SU-DHL-6 (cell line): Measurements from ENCODE around the gene ZCWPW2.

ENCODE experiments used
- H2AFZ ChIP-seq: fragments of 200-600 bp; sonication (generic); 2 replicates; pipeline ENCODE4 v1.6.1; 2014; ENCODE audit warnings: low read depth, mild to moderate bottlenecking, moderate library complexity, mixed read lengths, antibody characterized with exemption, low read length; ENCODE audit not compliant: severe bottlenecking
- H3F3A ChIP-seq: fragments of 200-600 bp; shearing (Covaris generic); 2 replicates; pipeline ENCODE4 v1.6.0; 2016; ENCODE audit warnings: antibody characterized with exemption, mild to moderate bottlenecking; ENCODE audit not compliant: insufficient read depth
- H3K27ac ChIP-seq: fragments of 200-600 bp; sonication (generic); 2 replicates; pipeline ENCODE4 v1.5.1; 2016; ENCODE audit warnings: low read depth, mild to moderate bottlenecking, low read length, moderate library complexity, mixed read lengths
- H3K27me3 ChIP-seq: fragments of 200-600 bp; sonication (generic), shearing (Covaris generic); 2 replicates; pipeline ENCODE4 v1.6.0; 2014; ENCODE audit warnings: mild to moderate bottlenecking, low read length
- H3K36me3 ChIP-seq: fragments of 200-600 bp; sonication (generic); 2 replicates; pipeline ENCODE4 v1.6.1; 2014; ENCODE audit warnings: mild to moderate bottlenecking, low read length, mixed read lengths
- H3K4me2 ChIP-seq: fragments of 300-600, 200-600 bp; shearing (Covaris generic), sonication (generic); 2 replicates; pipeline ENCODE4 v1.6.0; 2014; ENCODE audit warnings: low read length, low read depth, mild to moderate bottlenecking; ENCODE audit not compliant: poor library complexity, severe bottlenecking
- H3K4me3 ChIP-seq: fragments of 200-600 bp; sonication (generic); 2 replicates; pipeline ENCODE4 v1.5.1; 2014; ENCODE audit warnings: antibody characterized with exemption, low read length, mild to moderate bottlenecking, mixed read lengths; ENCODE audit not compliant: insufficient read depth, poor library complexity, severe bottlenecking
- H3K79me2 ChIP-seq: fragments of 200-600 bp; sonication (generic); 2 replicates; pipeline ENCODE4 v1.6.1; 2014; ENCODE audit warnings: mild to moderate bottlenecking, low read length, moderate library complexity; ENCODE audit not compliant: insufficient read depth
- H3K9ac ChIP-seq: fragments of 200-600 bp; sonication (generic); 2 replicates; pipeline ENCODE4 v1.7.0; 2014; ENCODE audit warnings: mild to moderate bottlenecking, low read length
- H3K9me2 ChIP-seq: fragments of 200-600 bp; sonication (generic); replicated peaks from 2 replicates; pipeline ENCODE4 v1.6.1; 2014; ENCODE audit warnings: low read length; ENCODE audit not compliant: insufficient read depth
- H3K9me3 ChIP-seq: fragments of 200-600 bp; sonication (generic); 2 replicates; pipeline ENCODE4 v1.6.1; 2014; ENCODE audit warnings: low read length, mixed read lengths; ENCODE audit not compliant: insufficient read depth
- H4K20me1 ChIP-seq: fragments of 200-600 bp; sonication (generic); 2 replicates; pipeline ENCODE4 v1.6.1; 2014; ENCODE audit warnings: low read depth, mild to moderate bottlenecking, antibody characterized with exemption, low read length, moderate library complexity, mixed read lengths
- CTCF ChIP-seq: fragments of 200-600 bp; sonication (generic); IDR thresholded peaks from one replicate; pipeline ENCODE4 v1.5.1; 2017; ENCODE audit warnings: antibody characterized with exemption, mild to moderate bottlenecking, low read length, moderate library complexity; ENCODE audit not compliant: insufficient read depth, poor library complexity, severe bottlenecking
- EZH2phosphoT487 ChIP-seq: fragments of 200-600 bp; sonication (generic), shearing (Covaris generic); conservative IDR thresholded peaks from 2 replicates; pipeline ENCODE4 v1.6.1; 2018; ENCODE audit warnings: mild to moderate bottlenecking, antibody characterized with exemption, low read length, moderate library complexity, mixed read lengths

Gene ZCWPW2

DNA sequence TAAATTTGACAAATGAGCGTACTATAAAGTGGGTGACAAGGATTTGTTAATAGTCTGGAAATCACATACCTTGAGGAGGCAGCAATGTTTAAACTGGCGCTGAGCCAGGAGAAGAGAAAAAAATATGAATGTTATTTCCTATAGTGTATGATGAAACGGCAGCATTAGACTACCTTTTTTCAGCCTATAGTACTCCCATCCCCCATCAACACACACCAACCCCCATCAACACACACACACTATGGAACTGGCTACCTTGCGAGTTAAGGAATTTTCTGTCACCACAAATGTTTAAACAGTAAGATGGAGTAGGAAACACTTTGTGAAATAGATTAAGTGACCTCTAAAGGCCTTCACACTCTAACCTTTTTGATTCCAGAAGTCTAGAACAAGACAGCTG, 46.8 kb upstream of the ZCWPW2 start:
- Histone ChIP-seq H2AFZ (no peak overlapping the region), H4K20me1 (no peaks in the 10 kb centered on the region), H3K4me3 (no peak overlapping the region), H3F3A (no peaks in the 10 kb centered on the region), H3K27me3 (no peaks in the 10 kb centered on the region), H3K36me3 (no peaks in the 10 kb centered on the region), H3K4me2 (no peak overlapping the region), H3K9me2 (no peaks in the 10 kb centered on the region), H3K79me2 (no peaks in the 10 kb centered on the region), H3K27ac (no peak overlapping the region), H3K9ac (no peak overlapping the region), H3K9me3 (no peaks in the 10 kb centered on the region)
- TF ChIP-seq CTCF (no peak), EZH2phosphoT487 (no peak)

GRCh38 chr3:28308196-28308595, 40.3 kb upstream of the ZCWPW2 start:
- Histone ChIP-seq H3K9me3 (no peaks in the 10 kb centered on the region), H3K27ac (no peak overlapping the region), H3K9me2 (no peaks in the 10 kb centered on the region), H4K20me1 (no peaks in the 10 kb centered on the region), H3K9ac (no peak overlapping the region), H3K4me2 (no peak overlapping the region), H3K4me3 (no peak overlapping the region), H3F3A (no peaks in the 10 kb centered on the region), H3K36me3 (no peaks in the 10 kb centered on the region), H2AFZ (no peak overlapping the region), H3K79me2 (no peaks in the 10 kb centered on the region), H3K27me3 (no peaks in the 10 kb centered on the region)
- TF ChIP-seq CTCF (no peak), EZH2phosphoT487 (no peak)

- no peaks in the 10 kb centered on the region for H3F3A ChIP-seq
- H4K20me1 ChIP-seq = no peaks in the 10 kb centered on the region
- H3K9me3 ChIP-seq = no peaks in the 10 kb centered on the region
- H3K27me3 ChIP-seq = no peaks in the 10 kb centered on the region
- H3K9me2 ChIP-seq = no peaks in the 10 kb centered on the region
- H3K79me2 ChIP-seq = no peaks in the 10 kb centered on the region
- no peak overlapping the region for H3K9ac ChIP-seq
- H3K36me3 ChIP-seq = 0 out of 2 replicates have a peak, but pooled peaks cover 7% of the 10 kb centered on the region
- no peak overlapping the region for H3K4me3 ChIP-seq
- no peak for TF ChIP-seq EZH2phosphoT487
- TF ChIP-seq CTCF = no peak
- no peak overlapping the region for H3K27ac ChIP-seq
- H3K4me2 ChIP-seq = no peak overlapping the region
- H2AFZ ChIP-seq = no peak overlapping the region
Measured at GRCh38 chr3:28315711-28316110, 32.8 kb upstream of the ZCWPW2 start.

DNA sequence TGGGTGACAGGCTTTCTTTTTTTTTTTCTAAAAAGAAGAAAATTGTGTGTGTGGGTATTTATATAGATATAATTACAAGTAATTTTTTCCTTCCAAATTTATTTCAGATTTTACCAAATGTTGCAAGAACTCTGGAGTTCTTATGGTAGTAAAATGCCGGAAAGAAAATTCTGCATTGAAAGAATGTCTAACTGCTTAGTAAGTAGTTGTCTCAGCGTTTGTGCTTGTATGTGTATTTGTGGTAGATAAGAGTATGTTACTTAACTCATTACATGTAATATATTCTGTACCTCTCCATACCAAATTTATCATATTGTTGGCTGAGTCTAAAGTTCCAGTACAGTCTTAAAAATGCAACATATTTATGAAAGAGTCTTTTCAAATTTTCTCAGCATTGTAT, 32.3 kb upstream of the ZCWPW2 start:
- H2AFZ ChIP-seq = no peak overlapping the region
- no peaks in the 10 kb centered on the region for H3K9me2 ChIP-seq
- H3K9me3 ChIP-seq = no peaks in the 10 kb centered on the region
- no peaks in the 10 kb centered on the region for H3K27me3 ChIP-seq
- no peaks in the 10 kb centered on the region for H3F3A ChIP-seq
- H3K36me3 ChIP-seq = 0 out of 2 replicates have a peak, but pooled peaks cover 7% of the 10 kb centered on the region
- no peak overlapping the region for H3K4me3 ChIP-seq
- H3K9ac ChIP-seq = no peak overlapping the region
- H3K79me2 ChIP-seq = no peaks in the 10 kb centered on the region
- no peak overlapping the region for H3K27ac ChIP-seq
- H4K20me1 ChIP-seq = no peaks in the 10 kb centered on the region
- TF ChIP-seq CTCF (no peak), EZH2phosphoT487 (no peak)
- H3K4me2 ChIP-seq = no peak overlapping the region
